Measurements from ENCODE around the gene RILPL1. TPM values are rescaled to one million over a fixed set of nuclear protein-coding genes. Genes with fewer than 3 reads are reported as not detected.

The RILPL1 gene
- total and polyA plus RNA-seq, 10 of the 15 experiments (the other 5 are each of a cell fraction or from before 2014, with no cell fraction given), result 0.05 to 0.61 (median 0.25) TPM

GRCh38 chr12:123528858-123529257, 4.7 kb downstream of the RILPL1 start:
- H3K36me3 ChIP-seq (ENCODE audit: control insufficient read depth in 2 of 2, insufficient read depth in 2 of 2, low read length in 1 of 2), result no peaks in the 10 kb centered on the region
- ATAC-seq, result no peak
- H3K9ac ChIP-seq (ENCODE audit: control insufficient read depth, insufficient read depth, low read length), result no peak overlapping the region
- no peak for DNase-seq (ENCODE audit: low read depth, low spot score)
- CTCF ChIA-PET, result no interaction called here
- no peak overlapping the region for H3K27ac ChIP-seq (ENCODE audit: control insufficient read depth, insufficient read depth)
- SMC1A ChIA-PET (ENCODE audit: uncharacterized antibody, unreplicated experiment), result no interaction called here
- peaks cover 16% of the 10 kb centered on the region for H3K4me1 ChIP-seq (ENCODE audit: control insufficient read depth, insufficient read depth, low read length)
- in situ Hi-C loops (cut with MboI), result no loop called here
- TF ChIP-seq TCF7 (IDR thresholded peaks at IDR 0.05; ENCODE audit: borderline replicate concordance), result no peak
- TF ChIP-seq STAT1 (conservative IDR thresholded peaks at IDR 0.05), result no peak
- TF ChIP-seq KLF5 (IDR thresholded peaks at IDR 0.05; ENCODE audit: partially characterized antibody), result no peak
- no peak for TF ChIP-seq CREB1 (IDR thresholded peaks at IDR 0.05; ENCODE audit: low read depth)
- no peak for TF ChIP-seq FOXK2 (IDR thresholded peaks at IDR 0.05)
- TF ChIP-seq, protein P1, sequence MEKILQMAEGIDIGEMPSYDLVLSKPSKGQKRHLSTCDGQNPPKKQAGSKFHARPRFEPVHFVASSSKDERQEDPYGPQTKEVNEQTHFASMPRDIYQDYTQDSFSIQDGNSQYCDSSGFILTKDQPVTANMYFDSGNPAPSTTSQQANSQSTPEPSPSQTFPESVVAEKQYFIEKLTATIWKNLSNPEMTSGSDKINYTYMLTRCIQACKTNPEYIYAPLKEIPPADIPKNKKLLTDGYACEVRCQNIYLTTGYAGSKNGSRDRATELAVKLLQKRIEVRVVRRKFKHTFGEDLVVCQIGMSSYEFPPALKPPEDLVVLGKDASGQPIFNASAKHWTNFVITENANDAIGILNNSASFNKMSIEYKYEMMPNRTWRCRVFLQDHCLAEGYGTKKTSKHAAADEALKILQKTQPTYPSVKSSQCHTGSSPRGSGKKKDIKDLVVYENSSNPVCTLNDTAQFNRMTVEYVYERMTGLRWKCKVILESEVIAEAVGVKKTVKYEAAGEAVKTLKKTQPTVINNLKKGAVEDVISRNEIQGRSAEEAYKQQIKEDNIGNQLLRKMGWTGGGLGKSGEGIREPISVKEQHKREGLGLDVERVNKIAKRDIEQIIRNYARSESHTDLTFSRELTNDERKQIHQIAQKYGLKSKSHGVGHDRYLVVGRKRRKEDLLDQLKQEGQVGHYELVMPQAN (conservative IDR thresholded peaks at IDR 0.05), result no peak
- TF ChIP-seq TCF3 (IDR thresholded peaks at IDR 0.05; ENCODE audit: borderline replicate concordance, insufficient read depth, low read depth, low read length), result no peak
- TF ChIP-seq, protein P2, sequence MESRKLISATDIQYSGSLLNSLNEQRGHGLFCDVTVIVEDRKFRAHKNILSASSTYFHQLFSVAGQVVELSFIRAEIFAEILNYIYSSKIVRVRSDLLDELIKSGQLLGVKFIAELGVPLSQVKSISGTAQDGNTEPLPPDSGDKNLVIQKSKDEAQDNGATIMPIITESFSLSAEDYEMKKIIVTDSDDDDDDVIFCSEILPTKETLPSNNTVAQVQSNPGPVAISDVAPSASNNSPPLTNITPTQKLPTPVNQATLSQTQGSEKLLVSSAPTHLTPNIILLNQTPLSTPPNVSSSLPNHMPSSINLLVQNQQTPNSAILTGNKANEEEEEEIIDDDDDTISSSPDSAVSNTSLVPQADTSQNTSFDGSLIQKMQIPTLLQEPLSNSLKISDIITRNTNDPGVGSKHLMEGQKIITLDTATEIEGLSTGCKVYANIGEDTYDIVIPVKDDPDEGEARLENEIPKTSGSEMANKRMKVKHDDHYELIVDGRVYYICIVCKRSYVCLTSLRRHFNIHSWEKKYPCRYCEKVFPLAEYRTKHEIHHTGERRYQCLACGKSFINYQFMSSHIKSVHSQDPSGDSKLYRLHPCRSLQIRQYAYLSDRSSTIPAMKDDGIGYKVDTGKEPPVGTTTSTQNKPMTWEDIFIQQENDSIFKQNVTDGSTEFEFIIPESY (IDR thresholded peaks at IDR 0.05), result no peak
- no peak for TF ChIP-seq WRNIP1 (IDR thresholded peaks at IDR 0.05; ENCODE audit: borderline replicate concordance, low read depth, low read length)
- TF ChIP-seq ZNF622 (IDR thresholded peaks at IDR 0.05), result no peak
- TF ChIP-seq HDAC2 (IDR thresholded peaks at IDR 0.05), result no peak
- TF ChIP-seq ZNF384 (IDR thresholded peaks at IDR 0.05; ENCODE audit: borderline replicate concordance, low read depth, low read length), result no peak
- TF ChIP-seq NFIC (IDR thresholded peaks at IDR 0.05; ENCODE audit: low read depth, low read length), result no peak
- no peak for TF ChIP-seq SUPT20H (IDR thresholded peaks at IDR 0.05; ENCODE audit: borderline replicate concordance, control insufficient read depth, low read depth, low read length)
- no peak for TF ChIP-seq POLR2AphosphoS5 (IDR thresholded peaks at IDR 0.05; ENCODE audit: low read length)
- intact Hi-C loops (cut with micrococcal nuclease; ENCODE audit: unreplicated experiment), result no loop called here
- no peak overlapping the region for H3K4me2 ChIP-seq (ENCODE audit: control insufficient read depth, insufficient read depth)
- BruUV-seq (replicated peaks), result no TSS peak
- RAD21 ChIA-PET (ENCODE audit: unreplicated experiment), result no interaction called here
- no peak overlapping the region for H3K4me3 ChIP-seq
- H3K9me3 ChIP-seq (replicated peaks; ENCODE audit: control insufficient read depth, insufficient read depth, low read length), result no peaks in the 10 kb centered on the region
- no peaks in the 10 kb centered on the region; the same call in 1 of the 2 replicates for H4K20me1 ChIP-seq (ENCODE audit: control insufficient read depth, insufficient read depth)
- 49% methylated on average over 5 of the region's 5 CpGs for WGBS (ENCODE audit: insufficient coverage, insufficient replicate concordance, low lambda C conversion rate, missing lambda C conversion rate)
- no peaks in the 10 kb centered on the region for H3K79me2 ChIP-seq (ENCODE audit: control insufficient read depth, insufficient read depth, low read length)
- no peak overlapping the region for H2AFZ ChIP-seq (ENCODE audit: control insufficient read depth, low read depth, low read length)
- POLR2A ChIA-PET, result no interaction called here
- FAIRE-seq, result no peak
- H3K27me3 ChIP-seq (replicated peaks in 1 of 2; ENCODE audit: control insufficient read depth in 2 of 2, insufficient read depth in 2 of 2, low read length in 1 of 2), result no peaks in the 10 kb centered on the region; a peak in 1 of 4 replicates

All from GM12878 (cell line).